Endometrium (tissue), 2 donors: ENCODE measurements around the gene YIPF5.

Source experiments
- FAIRE-seq: peaks from 2 replicates; lab custom pipeline; 2012; peaks lifted over from hg19 to GRCh38; lab: Jason Lieb, UNC
- donor health status: control.
- donor health status: control.

Gene YIPF5

DNA sequence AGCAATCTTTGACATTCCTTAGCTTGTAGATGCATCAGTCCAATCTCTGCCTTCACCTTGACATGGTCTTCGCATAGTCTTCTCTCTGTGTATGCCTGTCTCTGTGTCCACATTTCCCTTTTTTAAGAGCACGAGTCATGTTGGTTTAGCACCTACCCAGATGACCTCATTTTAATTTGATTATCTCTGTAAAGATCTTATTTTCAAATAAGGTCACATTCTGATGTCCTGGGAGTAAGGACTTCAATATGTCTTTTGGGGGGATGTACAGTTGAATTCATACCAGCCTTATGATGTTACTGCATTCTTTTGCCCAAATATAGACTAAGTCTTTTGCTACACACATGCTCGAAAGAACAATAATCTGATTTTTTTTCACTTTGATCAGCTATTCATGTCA lies 7.1 kb upstream of the YIPF5 start:
- FAIRE-seq, result no peak

DNA sequence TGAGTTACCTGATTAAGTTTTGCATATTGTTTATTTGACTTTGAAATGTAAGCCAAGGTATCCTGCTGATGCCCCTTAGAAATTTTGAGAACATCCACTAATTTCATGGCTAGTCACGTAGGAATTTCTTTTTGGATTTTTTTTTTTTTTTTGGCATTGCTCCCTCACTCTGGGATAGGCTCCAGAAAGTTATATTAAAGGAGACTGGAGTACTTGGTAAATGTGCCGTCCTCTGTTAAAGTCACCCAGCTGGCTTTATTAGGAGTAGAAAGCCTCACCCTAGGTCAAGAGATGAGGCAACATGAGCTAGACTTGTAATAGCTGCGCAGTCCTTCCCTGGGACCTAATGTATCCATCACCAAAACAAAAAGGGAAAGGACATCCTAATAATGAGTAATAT lies 3.3 kb upstream of the YIPF5 start:
- no peak for FAIRE-seq

DNA sequence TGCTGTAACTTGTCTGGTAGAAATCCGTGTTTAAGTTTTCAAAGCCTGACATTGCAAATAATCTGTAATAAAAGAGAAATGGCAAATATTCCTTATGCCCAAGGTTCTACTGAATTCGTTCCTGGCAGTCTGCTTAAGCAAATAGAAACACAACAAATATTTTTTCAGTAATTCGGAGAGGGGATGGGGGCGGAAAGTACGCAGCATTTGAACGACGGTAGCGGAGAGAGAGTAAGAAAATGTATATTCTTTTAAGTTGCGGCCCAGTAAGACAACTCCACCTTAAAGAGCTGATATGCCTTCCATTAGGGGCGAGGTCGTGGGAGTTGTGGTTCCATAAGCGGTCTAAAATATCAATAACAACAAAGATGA lies 569 bp downstream of the YIPF5 start:
- no peak for FAIRE-seq

DNA sequence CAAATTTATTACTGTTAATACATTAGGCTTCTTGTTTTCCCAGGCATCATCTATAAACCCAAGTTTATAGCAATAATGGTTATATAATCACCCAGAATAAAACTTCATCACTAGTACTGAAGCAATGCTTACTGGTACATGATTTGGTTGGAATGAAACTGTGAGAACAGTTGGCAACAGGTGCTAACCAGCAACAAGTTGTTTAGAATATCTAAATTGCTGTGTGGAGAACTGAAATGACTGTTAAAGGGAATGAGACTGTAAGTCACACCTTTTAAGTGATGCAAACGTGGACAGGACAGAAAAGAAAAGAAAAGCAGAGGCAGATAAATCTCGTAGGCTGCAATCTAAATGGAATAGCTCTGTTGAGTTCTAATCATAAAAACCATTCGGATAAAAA lies 2.5 kb downstream of the YIPF5 start:
- FAIRE-seq, result no peak

DNA sequence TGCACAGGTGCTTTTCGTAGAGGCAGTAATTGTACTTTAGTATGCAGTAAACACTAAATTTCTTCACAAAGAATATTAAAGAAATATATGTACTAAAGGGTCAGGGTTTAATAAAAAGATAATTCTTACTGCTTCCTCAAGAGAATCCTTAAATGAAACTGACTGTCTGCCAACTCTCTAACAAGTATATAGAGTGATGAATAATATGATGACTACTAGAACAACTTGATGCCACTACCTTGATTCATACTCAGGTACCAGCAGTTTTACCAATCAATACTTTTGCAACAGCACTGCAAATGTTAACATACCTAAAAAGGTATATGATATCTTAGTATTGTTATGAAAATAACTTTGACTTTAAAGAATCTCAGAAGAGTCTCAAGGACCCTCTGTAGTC lies 3.8 kb downstream of the YIPF5 start:
- no peak for FAIRE-seq

DNA sequence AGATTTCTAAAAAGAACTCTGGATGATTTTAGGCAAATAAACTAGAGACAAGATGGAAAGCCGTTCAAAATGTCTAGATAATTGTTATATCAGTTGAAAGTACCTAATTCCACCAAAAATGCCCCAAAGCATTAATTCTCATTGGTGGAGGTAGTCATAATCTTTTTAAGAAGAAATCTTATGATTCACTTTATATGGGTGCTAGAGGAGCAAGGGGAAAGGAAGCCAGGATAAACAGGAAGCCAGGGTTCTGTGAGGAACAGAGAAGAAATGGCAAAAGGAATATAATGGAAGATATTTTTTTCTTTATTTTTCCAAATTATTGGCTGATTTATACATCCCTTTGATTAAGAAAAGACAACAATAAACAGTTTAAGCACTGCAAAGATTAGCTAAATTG lies 7.8 kb downstream of the YIPF5 start:
- FAIRE-seq, result no peak

DNA sequence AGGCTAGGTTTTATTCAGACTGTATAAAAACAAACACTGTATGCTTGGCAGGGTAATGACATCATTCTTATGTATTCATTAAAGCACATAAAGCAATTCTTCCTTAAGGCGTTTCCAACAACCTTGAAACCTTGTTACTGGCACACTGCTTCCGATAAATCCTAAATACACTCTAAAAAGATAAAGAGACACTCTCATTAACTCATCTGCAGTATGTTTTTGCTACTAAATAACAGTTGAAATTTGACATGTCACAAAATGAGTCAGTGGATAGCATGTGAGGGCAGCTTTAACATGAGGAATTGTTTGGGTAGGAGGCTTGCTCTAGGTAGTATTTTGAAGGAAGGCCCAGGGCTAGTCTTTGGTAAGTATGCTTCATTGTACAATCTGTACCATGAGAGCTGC lies 13.7 kb downstream of the YIPF5 start:
- no peak for FAIRE-seq

DNA sequence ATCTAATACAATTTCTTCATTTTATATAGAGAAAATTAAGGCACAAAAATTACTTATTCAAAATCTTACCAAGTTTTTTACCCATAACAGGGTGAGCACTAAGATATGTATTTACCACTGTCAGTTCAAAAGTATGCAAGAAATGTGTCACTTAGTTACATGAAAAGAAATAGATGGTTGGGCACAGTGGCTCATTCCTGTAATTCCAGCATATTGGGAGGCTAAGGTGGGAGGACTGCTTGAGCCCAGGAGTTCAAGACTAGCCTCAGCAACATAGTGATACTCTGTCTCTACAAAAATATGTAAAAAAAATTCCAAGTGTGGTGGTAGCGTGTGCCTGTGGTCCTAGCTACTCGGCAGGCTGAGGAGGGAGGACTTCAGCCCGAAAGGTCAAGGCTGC lies 19.4 kb downstream of the YIPF5 start:
- no peak for FAIRE-seq

DNA sequence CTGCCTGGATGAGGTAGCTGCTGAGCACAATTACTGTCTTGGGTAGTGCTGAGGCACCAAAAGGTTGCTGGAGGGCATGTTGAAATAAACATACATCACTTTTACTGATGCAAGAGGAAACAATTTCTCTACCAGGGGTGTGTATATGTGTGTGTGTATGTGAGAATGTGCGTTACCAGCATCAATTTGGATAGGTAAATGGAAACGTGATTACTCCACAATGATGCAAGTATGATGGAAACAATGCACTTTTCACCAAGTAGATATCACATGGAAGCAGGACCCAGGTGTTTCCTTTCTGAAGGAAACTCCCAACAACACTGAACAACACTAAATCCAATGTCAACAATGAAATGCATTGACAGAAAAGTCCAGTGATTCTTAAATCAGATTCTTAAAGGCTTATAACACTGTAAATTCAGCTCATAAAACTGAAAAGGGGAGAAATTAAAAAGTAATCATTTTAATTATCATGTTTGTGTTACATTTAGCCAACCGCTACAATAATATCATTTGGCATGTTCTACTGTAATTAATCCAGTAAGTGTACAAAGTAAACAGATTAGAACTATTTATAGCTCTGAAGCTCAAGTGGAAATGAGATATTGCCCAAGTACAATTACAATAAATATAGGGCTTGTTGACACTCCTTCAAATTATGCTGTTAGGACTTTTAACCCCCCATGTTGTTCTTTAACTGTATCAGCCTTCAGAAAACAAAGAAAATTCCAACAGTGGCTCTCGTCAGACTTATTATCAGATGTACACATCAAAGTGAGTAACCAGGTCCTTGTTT lies 25.3 kb downstream of the YIPF5 start:
- FAIRE-seq, result peak; percentile 12

DNA sequence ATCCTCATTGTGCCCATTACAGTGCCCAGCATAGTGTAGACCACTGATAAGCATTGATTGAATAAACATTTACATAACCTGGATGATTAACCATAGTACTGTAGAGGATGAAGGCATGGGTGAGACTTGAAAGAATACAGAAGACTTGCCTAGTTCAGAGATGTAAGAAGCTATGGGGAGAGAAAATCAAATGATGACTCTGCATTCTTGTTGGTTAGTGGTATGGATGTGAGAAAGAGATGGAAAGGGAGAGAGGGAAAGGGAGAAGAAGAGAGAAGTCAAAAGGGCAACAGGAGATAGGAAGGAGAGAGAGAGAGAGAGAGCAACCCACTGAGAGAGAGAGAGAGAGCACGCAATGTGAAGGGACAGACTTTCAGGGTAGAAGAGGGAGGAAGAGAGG lies 26.8 kb downstream of the YIPF5 start:
- FAIRE-seq, result no peak

DNA sequence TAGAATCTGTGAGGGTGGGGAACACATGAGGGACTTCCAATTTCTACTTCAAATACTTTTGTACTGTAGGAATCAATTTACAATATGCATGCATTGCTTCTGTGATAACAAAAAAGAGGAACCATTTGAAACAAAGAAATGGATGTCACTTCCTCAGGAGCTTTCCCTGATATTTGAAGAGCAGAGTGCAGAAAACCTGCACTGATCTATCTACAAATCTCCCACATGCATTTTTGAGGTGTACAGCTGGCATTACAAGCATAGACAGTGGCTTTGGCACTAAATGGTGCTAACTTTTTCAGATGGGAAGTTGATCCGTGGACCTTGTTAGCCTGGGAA lies 27.7 kb downstream of the YIPF5 start:
- no peak for FAIRE-seq

DNA sequence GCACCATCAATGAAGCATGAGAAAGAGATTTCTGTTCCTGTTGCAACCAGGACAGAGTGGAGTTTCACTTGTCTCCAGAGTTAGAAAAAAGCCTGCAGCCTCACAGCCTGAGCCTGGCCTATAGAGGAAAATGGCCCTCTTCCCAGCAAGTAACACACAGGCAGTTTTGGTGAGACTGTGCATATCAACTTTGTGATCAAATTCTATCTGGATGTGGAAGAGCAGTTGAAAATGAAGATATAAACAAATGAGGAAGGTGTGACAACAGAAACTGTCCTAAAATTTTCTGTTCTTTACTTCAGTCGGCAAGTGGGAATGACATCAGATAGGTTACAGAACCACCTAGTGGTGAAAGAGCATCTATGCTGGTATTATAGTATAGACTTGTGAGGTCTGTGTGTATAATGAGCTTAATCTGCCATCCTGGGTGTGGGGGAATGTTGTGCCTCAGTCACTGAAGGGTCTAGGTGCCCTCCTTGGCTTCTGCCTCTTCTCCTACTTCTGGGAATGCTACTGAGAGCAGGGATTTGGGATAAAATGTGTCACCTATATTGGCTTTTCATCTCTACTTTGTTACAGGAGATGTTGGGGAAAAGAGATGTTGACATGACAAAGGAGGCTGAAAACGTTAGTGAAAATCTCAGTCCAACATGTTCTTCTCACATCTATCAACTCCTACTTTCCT lies 28.2 kb downstream of the YIPF5 start:
- no peak for FAIRE-seq

DNA sequence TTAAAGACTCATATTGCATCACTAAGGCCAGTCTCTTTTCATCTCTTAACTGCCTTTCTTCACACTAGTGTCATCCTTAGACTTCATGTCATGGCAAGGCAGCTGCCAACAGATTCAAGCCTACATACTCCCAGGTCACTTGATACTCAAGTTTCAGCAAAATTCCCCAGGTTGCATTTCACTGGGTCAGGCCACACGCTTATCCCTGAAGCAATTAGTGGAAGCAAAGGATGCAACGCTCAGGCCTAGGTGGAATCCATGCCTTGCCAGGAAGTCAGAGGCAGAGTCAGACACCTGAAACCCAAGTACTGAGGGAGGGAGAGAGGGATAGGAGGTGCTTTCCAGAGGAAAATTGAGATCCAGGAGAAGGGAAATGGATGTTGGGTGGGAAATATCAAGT lies 28.9 kb downstream of the YIPF5 start:
- no peak for FAIRE-seq

DNA sequence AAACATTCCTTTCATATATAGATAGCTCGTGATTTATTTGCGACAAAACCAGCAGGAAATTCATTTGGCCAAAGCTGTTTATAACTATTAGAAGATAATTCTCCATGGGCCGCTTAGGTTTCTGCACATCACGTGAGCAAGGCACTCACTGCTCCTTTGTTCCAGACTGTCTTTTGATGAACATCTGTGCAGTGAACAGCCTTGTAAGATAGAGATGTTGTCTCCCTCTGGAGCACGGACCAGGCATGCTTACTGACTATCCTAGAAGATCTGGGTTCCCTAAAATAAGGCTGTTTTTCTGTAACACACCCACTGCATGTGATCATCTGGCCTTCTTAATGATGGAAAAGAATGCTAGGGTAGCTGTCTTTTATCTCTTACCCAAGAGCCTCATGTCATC lies 30.9 kb downstream of the YIPF5 start:
- FAIRE-seq, result no peak

DNA sequence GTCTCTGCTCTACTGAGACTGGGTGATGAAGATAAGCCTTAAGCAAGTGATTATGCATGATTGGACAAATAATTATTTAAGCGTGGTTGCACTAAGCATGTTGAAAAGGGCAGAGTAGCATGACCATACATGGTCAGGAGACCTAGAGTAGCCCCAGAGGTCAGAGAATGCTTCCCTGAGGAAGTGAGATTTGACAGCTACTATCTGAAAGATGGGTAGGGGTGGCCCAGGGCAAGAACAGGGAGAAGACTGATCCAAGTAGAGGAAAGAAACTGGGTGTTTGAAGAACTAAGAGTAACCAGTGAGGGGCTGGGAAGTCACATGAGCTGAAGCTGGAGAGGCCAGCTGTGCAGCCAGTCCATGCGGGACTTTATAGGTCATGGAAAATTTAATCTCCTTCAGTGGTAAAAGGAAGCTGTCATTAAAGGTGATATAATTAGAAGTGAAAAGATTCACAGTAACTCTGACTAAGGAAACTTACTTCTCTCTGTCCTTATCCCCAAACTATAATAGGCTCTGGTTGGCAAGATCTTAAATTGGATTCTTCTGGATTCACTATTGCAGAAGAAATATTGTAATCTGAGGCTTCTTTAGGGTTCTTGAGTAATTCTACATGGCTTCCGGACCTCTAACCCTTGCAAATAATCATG lies 35.2 kb downstream of the YIPF5 start:
- FAIRE-seq, result no peak

DNA sequence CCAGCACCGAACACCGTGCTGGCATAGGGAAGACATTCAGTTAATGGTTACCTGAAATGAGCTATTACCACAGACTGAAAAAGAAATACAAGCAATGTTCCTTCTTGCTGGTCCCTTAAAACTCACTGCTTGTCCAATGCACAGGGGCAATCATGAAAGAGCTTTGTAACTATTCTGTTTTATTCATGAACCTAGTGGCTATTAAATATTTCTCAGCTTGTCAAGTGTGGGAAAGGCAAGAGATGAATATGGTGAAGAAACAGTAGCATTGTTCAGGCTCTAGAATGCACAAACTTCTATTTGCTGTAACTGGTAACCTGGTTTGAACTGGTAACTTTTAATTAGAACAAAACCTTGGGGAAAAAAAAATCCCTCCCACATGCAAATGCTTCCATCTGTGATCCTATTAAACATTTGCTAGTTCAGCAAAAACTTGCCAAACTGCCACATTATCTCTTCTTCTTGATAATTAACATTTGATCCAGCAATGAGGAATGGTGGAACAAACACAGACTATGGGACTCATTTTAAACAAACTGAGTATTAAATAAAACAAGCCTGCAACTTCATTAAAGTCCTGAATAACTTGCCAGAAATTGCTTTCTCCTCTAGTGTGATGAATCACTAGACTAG lies 36.1 kb downstream of the YIPF5 start:
- FAIRE-seq, result no peak

DNA sequence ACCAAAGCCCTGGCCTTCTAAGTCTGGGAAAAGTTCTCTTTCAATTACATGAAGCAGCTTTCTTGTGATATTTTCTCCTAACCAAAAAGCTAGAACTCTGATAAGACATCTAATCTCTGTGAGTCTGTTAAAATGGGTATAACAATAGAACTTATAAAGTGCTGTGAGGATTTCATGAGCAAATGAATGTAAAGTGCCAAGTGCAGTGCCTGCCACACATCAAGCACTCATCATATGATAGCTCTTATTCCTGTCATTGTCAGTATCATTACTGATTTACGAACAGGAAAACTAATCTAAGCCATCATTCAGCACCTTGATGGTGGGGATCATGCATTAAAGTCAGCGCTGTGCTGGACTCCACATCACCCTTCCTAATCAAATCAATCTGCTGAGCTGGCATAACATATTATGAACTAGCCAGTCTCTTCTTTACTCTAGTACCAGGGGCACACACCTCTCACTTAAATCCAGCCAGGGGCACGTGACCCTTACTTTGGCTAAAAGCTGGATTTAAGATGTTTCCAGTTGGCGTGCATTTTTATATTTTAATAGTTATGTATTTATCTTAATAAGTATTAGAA lies 37.3 kb downstream of the YIPF5 start:
- no peak for FAIRE-seq

DNA sequence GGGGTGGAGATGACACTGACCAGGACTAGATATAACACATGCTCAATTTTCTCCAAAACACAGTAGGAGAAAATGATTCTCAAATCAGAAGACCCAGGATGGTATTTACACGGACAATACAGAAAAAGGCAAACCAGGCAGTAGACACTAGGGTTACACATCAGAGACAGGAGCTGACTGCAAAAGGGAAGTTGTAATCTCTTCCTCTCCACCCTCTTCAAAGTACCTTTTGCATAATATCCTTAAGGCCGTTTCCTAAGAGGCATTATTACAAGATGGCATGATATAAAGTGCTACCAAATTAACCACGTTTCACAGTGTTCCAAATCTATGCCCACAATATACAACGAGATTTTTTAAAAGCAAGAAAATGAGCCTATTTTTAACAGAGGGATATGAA lies 39.2 kb downstream of the YIPF5 start:
- FAIRE-seq, result no peak

DNA sequence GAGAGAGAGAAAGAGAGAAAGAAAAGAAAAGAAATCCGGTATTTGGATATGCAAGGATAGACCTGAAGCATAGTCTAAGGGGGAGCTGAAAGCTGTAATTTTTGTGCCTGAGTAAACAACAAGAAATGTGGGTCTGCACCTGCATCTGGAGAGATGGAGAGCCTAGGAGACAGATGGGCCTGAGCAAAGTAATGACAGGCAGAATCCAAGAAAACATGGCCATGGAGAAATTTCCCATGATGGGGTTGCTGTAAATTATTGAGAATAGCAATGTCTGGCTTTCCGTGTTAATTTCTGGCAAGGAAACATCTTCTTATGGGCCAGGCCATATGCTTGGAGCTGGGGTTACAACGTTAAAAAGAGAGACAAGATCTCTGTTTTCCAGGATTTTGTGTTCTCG lies 40.2 kb downstream of the YIPF5 start:
- FAIRE-seq, result no peak

DNA sequence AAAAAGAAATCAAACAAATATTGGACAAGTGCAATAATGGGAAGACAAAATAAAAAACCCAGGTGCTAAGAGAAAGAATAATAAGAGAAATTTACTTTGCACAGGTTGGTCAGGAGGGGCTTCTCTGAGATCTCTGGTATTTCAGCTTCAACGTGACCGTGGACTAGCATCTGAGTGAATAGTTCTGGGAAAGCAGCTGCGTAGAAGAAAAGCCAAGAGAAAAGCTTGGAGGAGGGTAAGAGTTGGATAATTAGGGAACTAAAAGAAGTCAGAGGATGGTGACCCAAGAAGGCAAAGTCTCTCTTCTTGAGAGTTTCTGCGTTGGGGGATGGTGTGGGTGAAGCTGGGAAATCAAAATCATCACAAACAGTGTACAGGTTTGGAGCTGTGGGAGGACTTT lies 41.6 kb downstream of the YIPF5 start:
- no peak for FAIRE-seq

DNA sequence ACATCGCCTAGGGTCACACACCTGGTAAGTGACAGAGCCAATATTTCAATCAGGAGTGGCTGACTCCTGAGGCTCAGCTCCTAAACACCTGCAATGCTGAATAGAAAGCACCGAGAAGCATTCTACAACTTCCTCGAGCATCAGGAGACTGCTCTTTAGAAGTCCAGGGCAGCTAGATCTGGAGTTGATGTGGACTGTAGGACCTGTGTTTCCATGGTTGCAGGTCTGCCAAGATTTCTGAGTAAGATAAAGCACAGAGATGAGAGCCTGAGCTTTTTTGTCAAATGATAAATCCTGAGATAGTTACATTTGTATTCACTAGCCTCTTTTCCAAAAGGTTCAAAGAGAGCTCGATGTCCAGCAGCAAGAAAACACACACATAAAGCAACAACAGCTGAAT lies 43.8 kb downstream of the YIPF5 start:
- no peak for FAIRE-seq

DNA sequence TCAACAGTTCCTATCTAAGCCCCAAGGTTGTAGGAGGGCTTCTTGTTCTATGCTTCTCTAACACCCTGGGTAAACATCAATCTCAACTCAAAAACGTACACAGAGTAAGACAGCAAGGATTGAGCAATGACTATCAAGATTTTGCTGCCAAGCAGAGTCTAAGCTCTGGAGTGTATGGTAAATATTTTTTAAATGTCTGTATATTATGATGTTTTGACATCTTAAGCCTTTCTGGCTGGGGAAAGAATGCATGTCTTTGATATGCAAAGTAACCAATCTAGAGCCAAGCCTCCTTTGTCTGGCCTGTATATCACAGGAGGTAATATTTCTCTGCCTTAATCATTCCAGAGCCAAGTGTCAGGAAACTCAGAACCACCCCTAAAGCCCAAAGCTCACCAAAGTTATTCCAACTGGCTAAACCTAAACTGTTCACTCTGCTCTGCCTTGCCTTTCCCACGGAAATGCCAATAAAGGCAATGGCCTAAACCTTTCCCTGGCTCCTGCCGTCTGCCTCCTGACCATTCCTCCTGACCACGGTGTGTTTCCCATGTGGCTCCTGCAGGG lies 45.2 kb downstream of the YIPF5 start:
- no peak for FAIRE-seq

DNA sequence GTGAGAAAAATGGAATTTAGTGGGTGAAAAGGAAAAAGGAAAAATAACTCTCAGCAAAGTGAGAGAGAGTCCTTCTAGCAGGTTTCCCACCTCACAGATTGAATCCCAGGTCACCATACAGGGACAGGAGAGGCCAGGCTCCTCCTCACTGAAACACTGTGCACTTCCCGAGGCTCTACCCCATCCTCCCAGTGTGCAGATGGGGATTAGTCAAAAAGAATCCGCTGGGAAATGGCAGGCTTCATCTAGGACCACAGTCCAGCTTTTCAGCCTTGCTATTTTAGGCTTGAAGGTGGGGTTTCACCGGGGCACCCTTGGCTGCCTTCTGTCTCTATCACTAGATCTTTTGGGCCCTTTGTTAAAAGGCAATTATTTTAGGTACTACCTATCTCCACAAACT lies 47.8 kb downstream of the YIPF5 start:
- no peak for FAIRE-seq
